HG02840 (cell line): Measurements from ENCODE around the gene ITGA8.
"Not testable (repeated sequence)": the region's sequence is repeated elsewhere in the genome, so short reads cannot be mapped to it uniquely, and the experiment has no call there.

ENCODE experiments used
- ATAC-seq: cut with Tn5 transposase; IDR thresholded peaks from one replicate; pipeline ENCODE4 v1.9.1; 2021; ENCODE audit warnings: mild to moderate bottlenecking, moderate library complexity, moderate number of reproducible peaks; ENCODE audit not compliant: unreplicated experiment, low FRiP score

ITGA8 gene

DNA sequence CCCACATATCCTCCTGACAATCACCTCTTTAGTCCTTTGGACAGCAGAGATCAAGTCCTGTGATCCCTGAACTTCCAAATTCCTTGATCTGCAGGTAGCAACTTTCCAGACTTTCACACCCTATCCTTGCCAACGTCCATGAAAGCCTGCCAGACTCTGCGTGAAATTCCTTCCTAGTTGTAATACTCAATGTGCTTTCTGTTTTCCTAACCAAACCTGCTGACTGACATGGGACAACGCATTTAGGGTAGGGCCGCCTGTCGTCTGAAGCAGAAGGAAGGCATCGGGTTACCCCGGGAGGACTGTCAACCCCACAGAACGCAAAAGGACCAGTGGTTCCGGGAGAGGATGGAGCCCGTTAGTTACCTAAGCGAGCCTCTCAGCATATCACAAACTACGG lies 23.9 kb downstream of the ITGA8 start:
- ATAC-seq, result no peak

DNA sequence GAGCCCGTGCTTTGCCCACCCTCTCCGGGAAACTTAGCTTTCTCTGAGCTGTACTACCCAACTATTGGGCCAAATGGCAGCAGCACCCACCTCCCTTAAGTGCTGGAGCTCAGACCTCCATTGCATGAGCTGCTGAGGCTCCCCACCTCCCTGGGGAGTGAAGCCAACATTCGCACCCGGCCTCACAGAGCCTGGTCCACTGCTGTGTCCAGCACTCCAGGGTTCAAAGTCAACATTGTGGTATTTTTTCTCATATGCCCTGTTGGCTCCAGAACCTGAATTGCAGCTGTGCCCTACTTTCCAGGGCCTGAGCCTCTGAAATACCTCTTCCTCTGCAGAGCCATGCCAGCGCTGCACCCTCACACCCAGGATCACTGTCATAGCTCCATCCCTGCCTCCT lies 29.7 kb downstream of the ITGA8 start:
- no peak for ATAC-seq

DNA sequence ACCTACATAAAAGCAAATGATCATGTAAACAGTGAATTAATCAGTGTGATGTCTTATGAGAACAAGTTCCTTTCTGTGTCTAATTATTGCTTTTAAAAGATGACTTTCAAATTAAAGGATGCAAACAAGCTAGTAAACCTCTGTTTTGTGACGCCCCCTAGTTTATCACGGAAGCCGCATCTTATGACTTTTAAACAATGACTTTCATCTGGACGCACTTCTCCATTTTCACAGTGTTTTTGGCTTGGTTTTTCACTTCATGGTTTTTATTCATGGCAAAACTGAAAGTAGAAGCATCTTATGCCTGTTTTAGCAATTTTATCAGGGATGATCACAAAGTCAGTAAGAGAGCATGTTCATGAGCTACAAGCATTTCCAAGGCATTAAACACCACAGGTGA lies 35.0 kb downstream of the ITGA8 start:
- ATAC-seq, result no peak

DNA sequence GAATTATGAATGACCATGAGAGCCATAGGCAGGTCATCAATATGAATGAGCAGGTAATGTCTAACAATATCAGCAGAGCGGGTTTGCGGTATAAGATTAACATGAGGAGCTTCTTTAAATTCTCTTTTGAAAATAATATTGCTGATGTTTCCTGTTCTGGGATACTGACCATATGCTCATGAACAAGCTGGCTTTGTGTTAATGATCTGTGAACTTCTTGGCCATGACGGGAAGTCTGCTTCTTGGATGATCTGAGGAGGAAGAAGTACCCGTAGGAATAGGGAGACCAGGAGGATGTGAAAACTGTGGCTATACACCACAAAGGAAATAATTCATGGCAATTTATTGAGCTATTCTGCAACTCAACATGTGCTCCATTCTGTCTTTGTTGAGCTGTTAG lies 38.6 kb downstream of the ITGA8 start:
- ATAC-seq, result no peak

DNA sequence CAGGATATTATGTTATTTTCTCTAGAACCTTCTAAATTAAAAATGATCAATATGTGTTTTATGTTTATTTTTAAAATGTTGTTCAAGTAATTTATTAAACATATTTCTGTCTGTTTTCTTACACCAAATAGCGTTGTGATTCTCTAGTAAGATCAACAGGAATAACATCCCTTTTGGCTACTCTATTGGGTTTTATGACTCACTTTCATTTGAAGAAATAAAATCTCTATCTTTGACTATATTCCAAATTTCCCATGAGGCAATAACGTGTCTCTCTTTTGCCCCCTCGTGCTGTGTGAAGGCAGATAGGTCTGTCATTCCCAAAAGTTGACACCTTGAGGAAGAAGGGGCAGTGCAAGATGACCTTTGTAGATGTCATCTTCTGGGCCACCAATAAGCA lies 40.9 kb downstream of the ITGA8 start:
- ATAC-seq, result no peak

DNA sequence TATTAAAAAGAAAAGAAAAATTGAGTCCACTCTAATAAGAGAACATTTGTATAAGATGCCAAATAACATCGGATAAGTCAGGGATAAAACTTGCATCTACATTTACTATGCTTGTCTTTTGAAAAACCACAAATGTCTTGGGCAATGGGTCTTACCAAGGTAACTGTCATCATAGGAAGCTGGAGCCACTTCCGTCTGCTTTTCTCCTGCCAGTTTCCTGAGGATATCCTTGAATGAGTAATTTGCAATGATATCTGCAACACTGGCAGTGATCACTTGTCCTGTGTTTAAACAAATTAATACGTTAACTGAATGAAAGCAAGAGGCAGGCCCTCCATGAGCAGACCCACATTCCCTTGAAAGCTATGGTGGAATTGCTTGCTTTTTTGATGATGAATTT lies 47.3 kb downstream of the ITGA8 start:
- no peak for ATAC-seq

DNA sequence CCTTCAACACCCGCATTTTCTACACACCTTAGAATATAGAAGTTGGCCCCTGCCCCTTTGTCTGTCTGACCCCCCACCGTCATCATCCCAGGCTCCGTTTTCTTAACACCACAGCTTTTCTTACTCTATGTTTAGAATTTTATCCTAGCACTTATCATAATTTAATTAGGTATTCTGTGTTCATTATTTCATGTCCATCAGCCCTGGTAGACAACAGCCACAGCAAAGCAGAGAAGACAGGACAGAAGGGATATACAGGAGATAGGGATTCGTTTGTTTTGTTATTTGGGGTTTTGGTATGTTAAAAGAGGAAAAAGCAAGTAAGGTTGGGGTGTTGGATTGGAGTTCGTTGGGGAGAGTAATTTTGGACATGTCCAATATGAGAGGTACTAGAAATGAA lies 48.8 kb downstream of the ITGA8 start:
- ATAC-seq, result no peak

DNA sequence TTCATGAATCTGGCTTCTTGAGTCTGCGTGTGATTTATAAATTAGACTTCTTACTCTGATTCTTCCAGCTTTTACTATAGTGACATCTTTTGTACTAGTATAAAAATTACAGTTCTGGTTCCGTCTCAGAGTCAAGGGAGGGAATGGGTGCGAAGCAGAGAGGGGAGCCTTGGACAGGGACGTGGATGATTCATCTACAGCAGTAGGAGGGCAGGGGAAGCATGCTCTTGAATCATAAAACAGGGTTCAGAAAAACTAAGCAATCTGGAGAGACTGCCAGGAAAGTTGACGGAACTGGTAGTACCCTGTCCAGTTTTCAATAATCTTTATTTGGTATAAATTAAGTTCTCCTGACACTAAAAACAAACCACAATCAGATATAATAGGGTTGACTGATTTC lies 58.1 kb downstream of the ITGA8 start:
- no peak for ATAC-seq

DNA sequence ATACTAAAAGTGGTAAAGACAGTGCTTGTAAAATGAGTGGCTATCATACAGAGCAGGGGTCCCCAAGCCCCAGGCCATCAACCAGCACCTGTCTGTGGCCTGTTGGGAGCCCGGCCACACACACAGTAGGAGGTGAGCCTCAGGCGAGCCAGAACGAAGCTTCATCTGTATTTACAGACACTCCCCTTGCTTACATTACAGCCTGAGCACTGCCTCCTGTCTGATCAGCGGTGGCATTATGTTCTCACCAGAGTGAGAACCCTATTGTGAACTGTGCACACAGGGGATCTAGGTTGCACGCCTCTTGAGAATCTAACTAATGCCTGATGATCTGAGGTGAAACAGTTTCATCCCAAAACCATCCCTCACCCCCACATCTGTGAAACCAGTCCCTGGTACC lies 58.7 kb downstream of the ITGA8 start:
- ATAC-seq, result no peak

DNA sequence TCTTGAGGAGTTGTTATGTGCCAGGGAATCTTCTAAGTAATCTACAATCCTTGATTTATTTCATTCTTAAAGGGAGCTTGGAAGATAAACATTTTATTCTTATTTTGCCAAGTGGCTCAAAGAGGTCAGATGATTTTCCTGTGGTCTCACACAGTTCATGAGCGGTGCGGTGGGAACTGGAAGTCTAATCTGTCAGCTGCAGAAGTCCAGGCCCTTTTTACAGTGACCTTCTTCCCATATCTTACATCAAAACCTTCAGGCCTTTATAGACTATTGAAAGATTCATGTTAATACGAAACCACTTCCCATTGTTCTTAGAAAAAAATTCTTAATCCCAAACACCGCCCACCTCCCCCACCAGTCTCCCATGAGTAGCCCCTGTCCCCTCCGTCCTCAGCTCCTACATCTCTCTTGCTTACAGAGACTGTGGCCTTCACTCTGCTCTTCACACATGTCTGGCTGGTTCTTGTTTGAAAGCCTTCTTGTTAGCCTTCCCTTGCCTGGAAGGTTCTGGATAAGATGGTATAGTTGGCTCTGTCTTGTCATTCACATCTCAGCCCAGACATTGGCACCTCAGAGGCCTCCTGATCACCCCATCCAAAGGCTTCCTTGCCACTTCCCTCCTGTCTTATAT lies 61.5 kb downstream of the ITGA8 start:
- ATAC-seq, result no peak

DNA sequence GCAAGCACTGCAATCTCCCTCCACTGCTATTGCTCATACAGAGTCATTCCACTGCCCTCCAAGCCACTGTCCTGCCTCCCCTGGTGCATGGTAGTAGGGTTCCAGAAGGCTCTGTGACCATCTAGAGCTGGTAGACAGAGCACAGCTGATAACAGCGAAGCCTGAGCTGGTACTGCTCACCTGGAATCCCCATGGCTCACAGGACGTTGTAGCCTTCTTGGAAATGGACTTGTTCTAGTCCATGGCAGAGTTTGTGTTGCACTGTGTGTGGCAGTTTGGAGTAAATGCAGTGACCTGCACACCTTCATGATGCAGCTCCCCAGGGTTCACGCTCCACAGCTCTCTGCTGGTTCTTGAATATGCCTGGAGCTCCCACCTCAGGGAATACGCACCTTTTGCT lies 67.0 kb downstream of the ITGA8 start:
- ATAC-seq, result no peak

DNA sequence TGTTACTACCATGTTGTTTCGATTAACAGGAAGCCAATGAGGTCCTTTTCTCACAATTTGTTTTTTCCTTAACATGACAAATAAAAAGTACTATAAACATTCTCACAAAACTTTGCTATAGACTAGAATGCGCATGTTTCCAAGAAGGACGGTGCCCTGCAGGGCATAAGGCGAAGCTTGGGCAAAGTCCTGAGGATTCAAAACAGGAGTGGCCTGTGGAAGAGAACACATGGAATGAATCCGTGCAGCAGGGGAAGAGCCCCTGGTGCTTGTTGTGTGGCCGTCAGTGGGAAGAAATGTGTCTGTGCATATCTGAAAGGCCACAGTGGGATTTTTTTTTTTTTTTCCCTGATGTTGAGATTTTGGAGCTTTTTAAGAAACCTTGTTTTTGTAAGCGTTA lies 67.6 kb downstream of the ITGA8 start:
- no peak for ATAC-seq

DNA sequence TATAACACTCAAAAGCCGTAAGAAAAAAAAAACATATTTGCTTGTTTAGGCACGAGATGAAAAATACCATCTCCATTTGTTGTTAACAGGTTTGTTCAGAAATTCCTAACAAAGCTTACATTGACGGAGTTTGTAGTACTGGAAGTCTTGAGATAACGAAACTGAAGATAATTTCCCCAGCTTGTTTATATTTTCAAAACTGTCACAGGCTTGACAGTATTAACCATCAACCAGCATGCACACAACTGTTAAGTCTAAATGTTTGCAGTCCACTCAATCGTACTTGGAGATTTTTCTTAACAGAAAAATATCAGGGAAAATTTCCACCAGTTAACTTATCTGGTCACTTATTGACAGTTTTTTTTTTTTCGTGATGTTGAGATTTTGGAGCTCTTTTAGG lies 68.5 kb downstream of the ITGA8 start:
- ATAC-seq, result no peak

DNA sequence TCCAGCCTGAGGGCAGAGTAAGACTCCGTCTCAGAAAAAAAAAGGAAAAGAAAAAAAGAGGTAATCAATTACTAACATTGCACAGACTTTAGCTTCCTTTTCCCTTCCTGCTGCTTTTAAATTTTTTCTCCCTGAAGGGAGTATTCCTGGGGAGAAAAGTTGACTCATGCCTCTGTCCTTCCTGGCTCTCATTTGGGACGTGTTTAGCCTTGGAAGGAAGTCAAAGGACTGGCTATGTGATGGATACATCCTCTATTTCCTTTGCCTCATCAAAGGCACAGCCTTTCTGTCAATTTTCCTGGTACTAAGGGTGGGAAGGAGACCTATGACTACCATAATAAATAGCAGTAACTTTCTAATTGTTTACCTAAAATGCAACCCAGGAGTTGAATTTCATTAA lies 77.6 kb downstream of the ITGA8 start:
- no peak for ATAC-seq

DNA sequence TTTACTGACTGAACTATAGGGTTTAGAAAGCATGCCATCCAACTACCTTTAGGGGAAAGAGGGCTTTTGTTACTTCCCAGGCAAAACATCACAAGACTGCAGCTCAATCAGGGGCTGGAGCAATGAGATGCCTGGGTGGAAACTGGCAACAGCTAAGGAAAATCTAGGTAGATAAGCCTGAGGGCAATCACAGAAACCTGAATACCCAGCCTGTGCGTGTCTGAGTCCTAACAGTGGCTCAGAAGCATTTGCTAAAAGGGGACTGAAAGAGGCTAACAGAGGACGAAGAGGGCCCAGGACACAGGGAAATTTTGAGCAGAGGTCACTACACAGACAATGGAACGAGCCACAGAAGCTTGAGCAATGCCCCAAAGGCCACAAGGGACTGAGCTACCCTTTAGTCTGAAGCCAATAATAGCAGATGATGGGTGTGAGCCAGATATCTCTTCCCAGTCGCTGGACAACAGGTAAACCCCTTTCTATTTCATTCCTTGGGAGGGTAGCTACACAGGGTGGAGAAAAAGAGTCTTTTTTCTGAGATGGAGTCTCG lies 79.1 kb downstream of the ITGA8 start:
- no peak for ATAC-seq

DNA sequence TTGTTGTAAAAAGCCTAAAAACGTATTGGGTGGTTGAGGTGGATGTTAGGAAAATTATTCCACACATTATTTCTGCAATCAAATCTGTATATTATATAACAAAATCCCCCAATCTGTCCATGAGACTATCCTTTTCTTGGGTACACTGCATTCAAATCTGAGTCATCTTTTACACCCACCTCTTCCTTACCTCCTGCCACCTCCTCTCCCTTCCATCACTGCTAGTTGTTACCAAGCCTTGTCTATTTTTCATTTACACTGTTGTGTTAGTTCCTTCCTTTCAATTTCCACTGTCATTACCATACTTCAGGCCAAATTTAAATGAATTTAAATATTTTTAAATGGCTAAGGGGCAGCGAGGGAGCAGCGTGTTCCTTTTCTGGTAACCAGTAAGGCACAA lies 83.3 kb downstream of the ITGA8 start:
- ATAC-seq, result no peak

DNA sequence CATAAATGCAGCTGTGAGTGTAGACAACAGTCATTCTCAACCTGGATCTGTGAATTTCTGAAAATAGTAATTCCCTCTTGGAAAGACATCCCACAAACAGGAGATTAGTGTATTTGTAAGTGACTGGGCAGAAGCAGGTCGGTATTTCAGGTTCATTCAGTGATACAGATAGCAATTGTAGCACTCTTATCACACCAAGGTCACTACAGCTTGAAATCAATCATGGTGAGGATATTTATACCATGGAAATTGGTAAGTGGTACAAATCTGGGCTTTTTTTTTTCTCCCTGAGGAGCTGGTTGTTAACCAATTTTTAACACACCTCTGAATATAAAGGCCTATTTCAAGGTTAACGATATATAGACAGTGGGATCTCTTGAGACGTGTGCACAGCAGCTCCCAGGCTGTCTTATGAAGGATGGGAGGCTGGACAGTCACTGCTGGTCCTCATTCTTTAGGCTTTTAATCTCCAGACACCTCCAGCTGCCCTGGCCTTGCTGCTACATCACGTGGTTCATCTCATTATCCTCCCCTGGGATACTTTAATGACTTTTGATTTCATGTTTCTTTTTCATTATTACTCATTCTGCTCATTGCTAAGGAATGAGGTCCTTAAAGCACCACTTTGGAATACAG lies 87.1 kb downstream of the ITGA8 start:
- no peak for ATAC-seq

DNA sequence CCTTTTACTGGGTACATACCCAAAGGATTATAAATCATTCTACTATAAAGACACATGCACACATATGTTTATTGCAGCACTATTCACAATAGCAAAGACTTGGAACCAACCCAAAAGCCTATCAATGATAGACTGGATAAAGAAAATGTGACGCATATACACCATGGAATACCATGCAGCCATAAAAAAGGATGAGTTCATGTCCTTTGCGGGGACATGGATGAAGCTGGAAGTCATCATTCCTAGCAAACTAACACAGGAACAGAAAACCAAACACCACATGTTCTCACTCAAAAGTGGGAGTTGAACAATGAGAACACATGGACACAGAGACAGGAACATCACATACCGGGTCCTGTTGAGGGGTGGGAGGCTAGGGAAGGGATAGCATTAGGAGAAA lies 88.5 kb downstream of the ITGA8 start:
- not testable (repeated sequence) for ATAC-seq

DNA sequence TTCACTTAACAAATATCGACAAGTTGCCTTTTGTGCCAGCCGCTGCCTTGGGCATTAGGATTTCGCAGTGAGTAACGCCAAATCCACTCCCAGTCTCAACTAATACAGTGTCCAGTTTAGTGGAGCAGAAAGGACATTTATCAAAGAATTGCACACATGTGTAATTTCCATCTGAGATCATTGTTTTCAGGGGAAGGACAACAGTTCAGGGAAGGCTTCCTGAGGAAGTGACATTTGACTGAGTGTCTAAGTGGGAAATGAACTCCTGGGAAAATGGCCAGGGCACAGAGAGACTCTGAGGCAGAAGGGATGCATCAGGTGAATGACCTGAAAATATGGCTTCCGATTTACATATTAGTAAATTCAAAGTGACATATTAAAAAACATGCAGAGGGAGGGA lies 89.4 kb downstream of the ITGA8 start:
- no peak for ATAC-seq

DNA sequence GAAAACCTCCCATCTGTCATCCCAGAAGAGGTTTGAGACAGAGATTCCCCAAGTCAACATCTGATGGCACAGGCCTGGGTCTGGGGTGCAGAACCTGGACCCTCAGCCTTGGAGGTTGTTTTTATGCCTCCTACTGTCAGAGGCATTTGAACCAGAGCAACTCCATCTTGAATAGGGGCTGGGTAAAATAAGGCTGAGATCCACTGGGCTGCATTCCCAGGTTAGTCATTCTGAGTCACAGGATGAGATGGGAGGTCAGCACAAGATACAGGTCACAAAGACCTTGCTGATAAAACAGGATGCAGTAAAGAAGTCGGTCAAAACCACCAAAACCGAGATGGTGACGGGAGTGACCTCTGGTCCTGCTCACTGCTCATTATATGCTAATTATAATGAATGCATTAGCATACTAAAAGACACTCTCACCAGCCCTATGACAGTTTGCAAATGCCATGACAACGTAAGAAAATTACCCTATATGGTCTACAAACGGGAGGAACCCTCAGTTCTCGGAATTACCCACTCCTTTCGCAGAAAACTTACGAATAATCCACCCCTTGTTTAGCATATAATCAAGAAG lies 92.0 kb downstream of the ITGA8 start:
- no peak for ATAC-seq

DNA sequence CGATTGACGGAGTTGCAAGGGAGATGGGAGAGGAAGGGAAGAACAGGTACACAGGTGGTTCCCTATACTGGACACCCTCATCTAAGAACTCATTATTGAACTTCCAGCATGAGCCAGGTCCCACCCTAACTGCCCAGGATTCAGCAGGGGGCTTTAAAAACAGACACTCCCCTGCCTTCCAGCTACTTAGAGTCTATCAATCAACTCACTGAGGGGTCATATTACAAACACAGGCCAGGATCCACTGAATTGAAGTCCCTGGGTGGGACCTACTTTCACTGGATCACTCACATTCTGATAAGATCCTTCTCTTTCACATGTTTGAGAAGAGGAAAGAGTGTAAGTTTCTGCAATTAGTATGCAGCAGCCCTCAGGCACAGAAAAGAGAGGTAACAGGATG lies 92.8 kb downstream of the ITGA8 start:
- no peak for ATAC-seq

DNA sequence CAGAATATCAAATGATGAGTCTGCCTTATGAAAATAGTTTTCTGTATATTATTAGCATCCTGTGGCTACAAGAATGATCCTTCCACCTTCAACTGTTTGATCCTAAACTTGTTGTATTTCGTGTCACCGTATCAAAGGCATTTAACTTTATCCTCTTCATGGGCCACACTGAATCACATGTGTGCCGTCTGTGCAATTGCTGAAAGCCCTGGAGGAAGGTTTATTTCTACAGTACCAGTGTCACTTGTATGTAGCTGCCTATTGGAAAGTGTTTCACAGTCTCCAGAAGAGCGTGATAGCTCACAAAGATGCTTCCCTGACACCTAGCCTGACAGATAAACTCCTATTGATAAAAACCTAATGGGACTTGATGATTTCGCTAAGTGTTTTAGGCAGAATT lies 94.5 kb downstream of the ITGA8 start:
- ATAC-seq, result no peak
